ENCODE data around the gene IL17D. TPM values are rescaled to one million over a fixed set of nuclear protein-coding genes. Genes with fewer than 3 reads are reported as not detected.

The IL17D gene
- total RNA-seq, 1 donor from 2014 or later, result 12.6 TPM

DNA sequence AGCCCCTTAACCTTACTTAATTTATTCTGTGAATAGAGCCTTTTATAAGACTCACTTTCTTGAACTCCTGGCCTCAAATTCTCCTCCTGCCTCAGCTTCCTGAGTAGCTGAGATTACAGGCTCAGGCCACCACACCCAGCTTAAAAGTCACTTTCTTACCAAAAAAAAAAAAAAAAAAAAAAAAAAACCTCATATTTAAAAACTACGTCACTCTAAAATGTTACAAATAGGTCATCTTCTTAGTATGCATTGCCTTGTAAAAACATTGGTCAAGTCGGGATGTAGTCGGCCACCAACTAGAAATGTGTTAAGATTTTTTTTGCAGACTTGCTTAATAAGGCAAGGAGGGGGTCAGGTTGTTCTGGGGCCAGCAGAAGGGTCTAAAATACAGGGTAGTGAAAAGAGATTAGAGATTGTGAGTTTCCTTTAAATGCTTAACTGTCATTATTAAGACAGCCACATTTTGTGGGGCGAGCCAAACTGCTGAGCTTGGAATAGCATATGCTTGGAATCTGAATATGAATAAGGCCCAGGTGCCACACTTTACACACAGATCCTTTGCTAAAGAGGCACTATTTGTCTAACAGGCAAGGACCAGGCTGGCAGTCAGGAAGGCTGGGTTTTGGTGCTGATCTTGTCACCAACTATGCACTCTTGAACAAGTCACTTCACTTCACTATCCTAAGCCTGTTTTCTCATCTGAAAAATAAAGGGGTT, 16.5 kb upstream of the IL17D start:
- no peak for DNase-seq (ENCODE audit: low spot score in 2 of 2)
- FAIRE-seq, result no peak

DNA sequence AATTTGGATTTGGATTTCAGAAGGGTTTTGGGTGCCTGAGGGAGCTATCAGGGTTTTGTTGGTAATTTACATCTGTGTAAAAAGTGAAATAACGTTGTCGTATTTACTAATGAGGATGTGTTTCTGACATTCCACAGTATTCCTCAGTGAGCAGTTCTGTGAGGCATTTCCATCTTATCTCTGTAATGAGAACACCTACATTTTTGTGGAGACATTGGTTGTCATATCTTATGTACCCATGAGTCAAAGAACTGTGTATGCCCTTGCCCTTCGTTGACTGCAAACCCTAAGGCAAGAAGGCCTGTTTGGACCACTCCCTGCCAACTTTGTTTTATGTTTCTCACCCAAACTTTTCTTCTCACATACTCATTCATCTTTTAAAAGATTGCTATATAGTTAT, 14.2 kb upstream of the IL17D start:
- no peak for DNase-seq (ENCODE audit: low spot score in 2 of 2)
- no peak for FAIRE-seq

DNA sequence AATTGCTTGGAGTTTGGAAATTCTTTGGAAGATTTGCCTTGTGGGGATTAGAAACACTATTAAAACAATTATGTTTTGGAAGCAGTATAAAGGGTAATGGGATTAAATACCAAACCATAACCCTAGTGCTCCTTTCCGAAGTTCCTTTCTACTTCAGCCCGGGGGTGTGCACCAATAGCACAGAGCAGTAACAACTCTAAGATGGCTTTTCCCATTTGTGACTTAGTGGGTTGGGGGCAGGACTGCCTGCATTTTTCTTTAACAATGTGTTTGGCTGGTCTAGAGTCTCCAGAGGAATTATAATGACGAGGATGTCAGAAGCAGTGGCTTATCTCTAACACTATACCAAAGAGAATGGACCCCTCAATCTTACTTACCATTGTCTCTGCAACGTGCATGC, 11.9 kb upstream of the IL17D start:
- DNase-seq (ENCODE audit: low spot score in 2 of 2) (no peak), FAIRE-seq (no peak)

DNA sequence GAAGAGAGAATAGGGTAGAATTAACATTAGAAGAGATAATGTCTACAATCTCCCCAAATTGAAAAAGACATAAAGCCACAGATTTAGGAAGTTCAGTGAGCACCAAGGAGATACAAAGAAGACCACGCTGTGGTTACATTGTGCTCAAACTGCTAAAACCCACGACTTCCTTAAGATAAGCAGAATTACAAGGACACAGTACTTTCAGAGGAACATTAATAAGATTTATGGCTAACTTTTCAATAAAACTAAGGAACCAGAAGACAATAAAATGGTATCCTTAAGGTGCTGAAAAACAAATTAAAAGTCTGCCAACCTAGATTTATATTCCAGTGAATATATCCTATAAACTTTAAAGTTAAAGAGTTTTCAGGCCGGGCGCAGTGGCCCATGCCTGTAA, 7.4 kb upstream of the IL17D start:
- FAIRE-seq (no peak), DNase-seq (ENCODE audit: low spot score in 2 of 2) (no peak)

DNA sequence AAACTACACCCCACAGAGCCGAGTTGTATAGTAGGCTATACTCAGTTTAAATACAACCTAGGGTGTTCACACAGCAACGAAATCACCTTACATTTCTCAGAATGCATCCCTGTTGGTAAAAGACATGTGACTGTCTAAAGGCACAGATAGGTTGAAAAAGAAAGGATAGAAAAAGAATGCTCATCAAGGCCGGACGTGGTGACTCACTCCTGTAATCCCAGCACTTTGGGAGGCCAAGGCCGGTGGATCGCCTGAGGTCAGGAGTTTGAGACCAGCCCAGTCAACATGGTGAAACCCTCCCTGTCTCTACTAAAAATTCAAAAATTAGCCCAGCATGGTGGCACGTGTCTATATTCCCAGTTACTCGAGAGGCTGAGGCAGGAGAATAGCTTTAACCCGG, 3.8 kb upstream of the IL17D start:
- DNase-seq (ENCODE audit: low spot score in 2 of 2), result no peak
- FAIRE-seq, result no peak

DNA sequence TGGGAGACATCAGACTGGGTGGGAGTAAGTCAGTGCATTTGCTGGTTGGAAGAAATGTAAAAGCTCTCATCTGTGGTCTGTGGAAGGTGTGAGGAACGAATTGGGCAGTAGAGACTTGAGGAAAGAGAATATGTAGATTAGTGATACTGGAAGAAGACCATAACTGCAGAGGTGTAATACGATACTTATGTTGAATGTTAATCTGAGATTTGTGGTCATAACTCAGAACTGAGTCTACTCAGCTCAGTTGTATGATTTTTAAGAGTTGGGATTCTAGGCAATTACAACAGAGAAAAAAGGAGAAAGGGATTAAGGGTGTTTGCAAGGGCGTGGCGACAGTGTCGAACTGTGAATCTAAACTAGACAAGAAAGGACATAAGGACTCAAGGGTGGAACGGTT, 3.2 kb upstream of the IL17D start:
- DNase-seq (ENCODE audit: low spot score in 2 of 2) (no peak), FAIRE-seq (no peak)

DNA sequence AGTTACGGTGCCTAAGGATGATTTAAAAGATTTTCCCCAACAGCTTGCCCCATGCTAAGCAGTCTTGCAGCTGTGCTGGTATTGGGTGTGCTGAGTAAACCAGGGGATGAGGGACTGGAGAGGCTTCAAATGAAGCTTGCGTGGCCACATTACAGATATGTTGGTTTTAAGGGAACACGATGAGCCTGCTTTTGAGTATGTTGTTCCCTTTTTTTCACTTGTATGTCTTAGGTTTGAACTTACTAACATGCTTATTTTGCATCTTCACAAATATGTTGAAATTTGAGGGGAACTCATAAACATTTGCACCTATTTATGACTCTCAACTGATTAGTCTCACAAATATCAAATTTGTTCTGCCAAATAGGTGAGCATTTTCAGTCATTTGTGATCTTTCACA, 2.0 kb upstream of the IL17D start:
- DNase-seq (ENCODE audit: low spot score in 2 of 2), result no peak
- no peak for FAIRE-seq

DNA sequence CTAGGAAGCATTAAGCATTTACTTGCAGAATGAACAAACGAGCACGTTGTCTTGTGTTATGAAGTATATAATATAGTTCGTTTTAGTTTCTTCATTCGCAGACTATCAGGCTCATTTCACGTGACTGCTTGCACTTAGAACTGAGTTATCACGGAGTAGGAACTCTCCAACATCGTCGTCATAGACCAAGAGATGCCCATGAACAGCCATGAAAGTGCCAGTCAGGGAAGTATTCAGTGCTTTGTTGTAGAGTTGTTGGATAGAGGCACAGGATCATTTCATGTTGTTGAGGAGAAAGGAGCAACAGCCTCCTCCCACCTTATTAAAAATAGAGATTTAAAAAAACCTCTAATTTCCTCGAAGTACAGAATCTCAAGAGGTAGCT, 977 bp upstream of the IL17D start:
- DNase-seq (ENCODE audit: low spot score in 2 of 2) (peak in 1 of 2 donors; percentile 39), FAIRE-seq (no peak)

DNA sequence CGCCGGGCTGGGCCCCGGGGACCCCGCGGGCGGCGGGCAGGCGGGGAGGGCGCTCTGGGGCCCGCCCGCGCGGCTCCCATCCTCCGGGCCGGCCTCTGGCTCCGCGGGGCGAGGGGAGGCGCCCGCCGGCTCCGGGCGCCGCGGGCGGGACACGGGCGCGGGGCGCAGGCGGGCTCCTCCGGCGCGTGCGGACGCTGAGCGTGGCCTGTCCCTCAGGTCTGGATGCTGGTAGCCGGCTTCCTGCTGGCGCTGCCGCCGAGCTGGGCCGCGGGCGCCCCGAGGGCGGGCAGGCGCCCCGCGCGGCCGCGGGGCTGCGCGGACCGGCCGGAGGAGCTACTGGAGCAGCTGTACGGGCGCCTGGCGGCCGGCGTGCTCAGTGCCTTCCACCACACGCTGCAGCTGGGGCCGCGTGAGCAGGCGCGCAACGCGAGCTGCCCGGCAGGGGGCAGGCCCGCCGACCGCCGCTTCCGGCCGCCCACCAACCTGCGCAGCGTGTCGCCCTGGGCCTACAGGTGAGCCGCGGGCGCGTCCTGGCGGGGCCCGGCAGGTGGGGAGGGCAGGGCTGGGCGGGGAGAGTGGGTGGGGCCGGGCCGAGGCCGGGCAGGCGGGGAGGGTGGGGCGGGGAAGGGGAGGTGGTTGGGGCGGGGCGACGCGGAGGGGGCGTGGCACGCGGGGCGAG, 420 bp downstream of the IL17D start:
- DNase-seq (ENCODE audit: low spot score in 2 of 2), result peak; percentile 87 to 91
- no peak for FAIRE-seq

DNA sequence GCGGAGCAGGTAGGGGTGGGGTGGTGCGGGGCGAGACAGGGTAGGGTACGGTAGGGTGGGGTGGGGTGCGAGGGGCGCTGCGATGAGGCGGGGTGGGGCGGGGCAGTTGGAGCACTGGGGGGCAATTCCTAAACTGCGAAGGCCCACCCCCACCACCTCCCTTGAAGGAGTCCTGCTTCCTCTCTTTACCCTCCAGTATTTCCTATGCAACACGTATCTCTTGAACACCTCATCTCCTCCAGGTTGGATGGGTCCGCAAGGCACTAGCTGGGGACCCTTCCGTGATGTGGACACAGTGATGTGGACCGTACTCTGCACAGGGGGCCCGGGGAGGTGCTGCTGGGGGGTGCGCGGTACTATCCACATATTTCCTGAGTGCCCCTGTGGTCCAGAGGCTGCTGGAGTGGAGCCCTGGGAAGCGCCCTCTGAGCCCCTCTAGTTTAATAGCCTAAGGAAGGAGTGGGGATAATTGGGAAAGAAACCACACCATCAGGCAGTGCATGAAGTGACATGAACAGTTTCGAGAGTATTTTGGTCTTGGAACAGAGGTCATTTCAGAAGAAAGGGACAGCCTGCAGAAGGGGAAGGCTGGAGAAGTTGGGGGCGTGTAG, 1.1 kb downstream of the IL17D start:
- DNase-seq (ENCODE audit: low spot score in 2 of 2) (peak in 1 of 2 donors; percentile 47), FAIRE-seq (no peak)

DNA sequence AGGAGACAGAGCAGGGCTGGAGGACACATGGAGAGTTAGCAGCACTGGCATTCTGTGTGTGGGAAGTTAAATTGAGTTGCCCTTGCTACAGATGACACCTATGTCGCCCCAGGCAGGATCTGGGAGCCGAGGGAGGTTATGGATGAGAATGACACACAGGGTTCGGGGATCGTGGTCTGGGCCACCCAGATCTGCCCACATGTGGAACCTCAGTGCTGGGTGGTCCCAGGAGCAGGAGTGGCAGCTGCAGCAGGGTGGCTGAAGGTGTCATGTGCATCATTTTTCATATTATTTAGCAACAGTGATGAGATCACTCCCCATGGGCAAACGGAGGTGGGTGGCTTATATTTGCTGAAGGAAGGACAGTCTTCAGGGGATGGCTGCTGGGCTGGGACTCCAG, 3.2 kb downstream of the IL17D start:
- no peak for FAIRE-seq
- no peak for DNase-seq (ENCODE audit: low spot score in 2 of 2)

DNA sequence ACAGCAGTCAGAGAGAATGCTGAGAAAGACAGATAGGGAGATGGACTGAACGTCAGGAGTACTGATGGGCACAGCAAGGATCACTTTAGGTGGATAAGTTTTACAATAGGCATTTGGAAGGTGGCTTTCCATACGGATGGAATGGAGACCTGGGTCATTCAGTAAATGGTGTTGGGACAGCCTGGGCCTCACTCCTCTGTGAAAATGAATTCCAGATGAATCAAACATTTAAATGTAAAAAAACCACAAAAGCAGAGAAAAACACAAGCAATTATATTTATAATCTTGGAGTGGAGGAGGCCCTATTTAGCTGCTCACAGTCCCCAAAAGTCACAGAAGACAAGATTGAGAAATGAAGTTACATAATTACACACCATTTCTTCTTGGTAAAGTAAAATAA, 4.7 kb downstream of the IL17D start:
- FAIRE-seq, result no peak
- no peak for DNase-seq (ENCODE audit: low spot score in 2 of 2)

DNA sequence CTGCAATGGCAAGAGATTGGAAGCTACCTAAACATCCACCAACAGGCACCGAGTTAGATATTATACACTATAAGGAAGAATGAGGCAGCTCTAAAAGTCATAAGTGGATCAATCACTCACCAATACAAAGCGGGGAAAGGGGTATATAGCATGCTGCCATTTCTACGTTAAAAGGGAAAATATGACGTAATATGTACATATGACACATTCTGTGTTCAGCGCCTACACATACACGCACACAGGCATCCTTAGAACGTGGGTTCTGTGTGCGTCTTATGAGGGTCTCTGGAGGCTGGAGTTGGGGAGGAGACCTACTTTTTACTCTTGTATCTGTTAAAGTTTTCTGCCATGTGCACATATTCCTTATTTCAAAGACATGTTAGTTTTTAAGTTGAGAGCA, 5.9 kb downstream of the IL17D start:
- FAIRE-seq, result no peak
- DNase-seq (ENCODE audit: low spot score in 2 of 2), result no peak

DNA sequence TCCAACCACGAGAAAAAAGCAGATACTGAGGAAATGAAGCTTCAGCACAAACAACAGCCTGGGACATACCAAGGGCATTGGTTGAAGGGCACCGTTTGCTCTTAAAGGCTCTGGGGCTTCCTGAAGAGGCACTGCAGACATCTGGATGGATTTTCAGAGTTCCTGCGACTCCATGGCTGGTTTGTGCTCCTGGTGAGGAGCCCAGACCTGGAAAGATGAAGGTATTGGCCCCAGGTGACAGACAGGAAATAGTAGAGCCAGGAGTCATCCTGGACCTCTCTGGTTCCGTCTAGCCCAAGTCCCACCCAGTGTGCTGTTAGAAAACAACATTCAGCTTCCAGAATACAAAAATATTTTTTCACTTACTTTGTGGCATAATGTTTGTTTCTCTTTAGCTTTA, 6.3 kb downstream of the IL17D start:
- FAIRE-seq (no peak), DNase-seq (ENCODE audit: low spot score in 2 of 2) (no peak)

DNA sequence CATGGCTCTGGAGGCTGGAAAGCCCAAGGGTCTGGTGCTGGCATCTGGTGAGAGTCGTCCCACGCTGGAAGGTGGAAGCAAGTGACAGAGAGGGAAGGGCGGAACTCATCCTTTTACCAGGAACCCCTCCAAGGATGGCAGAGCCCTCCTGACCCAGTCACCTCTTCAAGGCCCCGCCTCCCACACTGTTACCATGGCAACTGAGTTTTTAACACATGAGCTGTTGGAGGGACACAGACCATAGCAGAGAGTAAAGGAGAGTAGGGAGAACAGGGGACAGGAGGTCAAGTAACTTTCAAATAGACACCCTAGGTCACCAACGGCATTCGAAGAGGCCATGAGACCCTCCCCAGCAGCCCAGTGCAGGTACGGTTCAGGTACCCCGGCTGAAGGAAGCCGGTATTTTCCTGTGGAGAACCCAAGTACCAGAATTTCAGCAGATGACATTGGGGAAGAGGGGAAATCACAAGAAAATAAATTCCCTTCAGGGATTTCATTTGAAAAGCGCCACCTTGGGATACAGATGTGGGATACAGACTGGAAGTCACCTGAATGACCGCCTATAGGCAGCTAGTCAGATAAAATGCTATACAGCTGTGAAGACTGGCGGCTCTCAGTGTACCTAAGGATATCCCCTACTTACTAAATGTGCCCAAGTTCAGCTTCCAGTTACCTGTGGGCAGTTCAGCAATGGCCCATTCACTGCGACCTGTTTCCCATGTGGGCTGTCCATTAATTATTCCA, 8.0 kb downstream of the IL17D start:
- FAIRE-seq, result no peak
- DNase-seq (ENCODE audit: low spot score in 2 of 2), result no peak

DNA sequence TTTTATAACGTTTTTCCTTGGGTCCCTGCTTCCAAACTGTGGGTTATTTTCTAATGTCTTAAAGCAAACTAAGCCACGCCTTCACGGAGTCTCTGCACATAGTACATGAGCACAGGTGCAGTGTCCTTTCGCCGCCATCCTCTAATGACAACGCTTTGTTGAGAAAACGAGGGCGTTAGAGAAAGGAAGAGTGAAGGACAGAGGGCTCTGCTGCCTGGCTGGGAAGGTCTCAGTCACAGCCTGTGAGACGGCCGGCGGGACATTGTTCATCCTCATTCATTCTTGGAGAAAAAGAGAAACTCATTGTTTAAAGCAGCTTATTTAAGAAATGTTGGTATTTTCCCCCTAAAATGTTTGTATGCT, 9.5 kb downstream of the IL17D start:
- FAIRE-seq, result no peak
- DNase-seq (ENCODE audit: low spot score in 2 of 2), result peak in 1 of 2 donors; percentile 36

DNA sequence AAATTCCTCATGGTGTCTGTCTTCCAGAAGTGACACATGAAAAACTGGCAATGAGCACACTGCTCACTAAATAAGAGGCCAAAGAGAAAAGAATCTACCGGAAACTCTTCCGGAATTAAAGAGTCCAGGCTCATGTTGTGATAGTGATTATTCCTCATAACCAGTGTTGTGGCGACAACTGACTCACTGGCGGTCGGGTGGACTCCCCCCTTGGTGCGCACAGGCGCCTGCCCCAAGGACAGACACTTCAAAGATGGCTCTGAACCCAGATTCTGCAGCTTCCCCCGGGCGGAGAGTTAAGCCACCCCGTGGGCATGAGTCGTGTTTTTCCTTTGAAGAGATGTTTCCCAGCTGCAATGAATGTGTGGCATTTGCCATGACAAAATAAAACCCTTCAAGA, 10.3 kb downstream of the IL17D start:
- DNase-seq (ENCODE audit: low spot score in 2 of 2) (no peak), FAIRE-seq (no peak)

DNA sequence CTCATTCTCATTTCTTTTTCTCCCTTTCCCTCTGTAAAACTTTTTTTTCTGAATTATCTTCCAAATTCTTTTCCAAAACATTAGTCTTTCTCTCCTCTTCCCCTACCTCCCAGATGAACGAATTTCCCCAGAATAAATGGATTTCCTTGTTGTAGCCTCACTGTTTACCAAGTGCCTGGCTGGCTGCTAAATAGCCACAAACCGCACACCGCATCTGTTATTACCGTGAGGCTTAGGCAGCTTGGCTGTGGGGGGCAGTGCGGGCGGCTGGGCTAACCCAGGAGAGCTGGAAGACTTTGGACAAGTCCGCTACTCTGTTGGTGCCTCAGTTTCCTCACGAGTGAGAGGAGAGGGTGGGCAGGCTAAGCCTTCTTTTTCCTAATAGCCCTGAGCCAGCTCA, 10.7 kb downstream of the IL17D start:
- no peak for DNase-seq (ENCODE audit: low spot score in 2 of 2)
- no peak for FAIRE-seq

DNA sequence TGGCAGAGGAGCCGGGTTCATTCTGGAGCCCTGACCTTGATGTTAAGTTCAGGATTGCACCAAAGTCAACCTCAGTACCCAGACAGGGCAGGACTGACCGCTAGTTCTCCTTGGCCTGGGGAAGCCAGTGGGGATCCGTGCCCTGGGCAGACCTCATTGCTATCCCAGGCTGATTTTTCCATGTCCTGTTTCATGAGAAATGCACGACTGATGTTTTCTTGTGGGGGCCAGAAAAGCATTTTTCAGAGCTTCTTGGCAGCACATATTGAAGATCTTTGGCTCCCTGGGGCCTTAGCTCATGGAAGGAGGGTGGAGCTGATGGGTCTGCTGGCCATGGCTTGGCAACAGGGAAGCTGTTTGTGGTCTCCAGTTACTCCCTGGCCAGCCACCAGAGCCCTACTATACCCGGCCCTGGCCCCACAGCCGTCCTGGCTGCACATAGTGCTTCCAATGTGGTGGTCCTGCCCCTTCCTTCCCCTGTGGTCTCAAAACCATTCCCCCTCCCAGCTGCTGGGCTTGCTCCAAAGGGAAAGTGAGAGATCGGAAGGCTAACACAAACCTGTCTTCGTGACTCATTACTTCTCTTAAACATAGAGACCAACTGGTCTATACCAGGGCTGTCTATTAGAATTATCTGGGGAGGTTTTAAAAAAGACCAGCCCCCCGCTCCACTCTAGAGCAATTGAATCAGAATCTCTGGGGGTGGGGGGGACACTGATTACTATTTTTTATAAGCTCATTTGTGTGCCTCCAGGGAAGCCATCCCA, 11.2 kb downstream of the IL17D start:
- DNase-seq (ENCODE audit: low spot score in 2 of 2) (no peak), FAIRE-seq (no peak)

DNA sequence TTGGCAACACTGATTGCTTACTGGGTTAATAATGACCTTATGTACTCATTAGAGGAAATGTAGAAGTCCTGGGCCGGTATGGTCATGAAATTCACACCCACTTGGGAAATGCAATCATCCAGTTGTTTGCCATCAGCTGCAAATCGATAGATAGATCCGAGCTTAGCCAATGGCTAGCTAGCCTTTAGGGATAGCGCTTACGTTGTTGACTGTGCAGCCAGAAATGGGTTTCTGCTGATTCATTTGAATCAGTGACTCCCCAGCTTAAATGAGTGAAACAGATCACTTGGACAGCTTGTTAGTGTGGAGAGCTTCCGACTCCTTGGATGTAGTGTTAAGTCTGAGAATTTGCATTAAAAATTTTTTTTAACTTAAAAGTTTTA, 11.8 kb downstream of the IL17D start:
- DNase-seq (ENCODE audit: low spot score in 2 of 2), result no peak
- no peak for FAIRE-seq

DNA sequence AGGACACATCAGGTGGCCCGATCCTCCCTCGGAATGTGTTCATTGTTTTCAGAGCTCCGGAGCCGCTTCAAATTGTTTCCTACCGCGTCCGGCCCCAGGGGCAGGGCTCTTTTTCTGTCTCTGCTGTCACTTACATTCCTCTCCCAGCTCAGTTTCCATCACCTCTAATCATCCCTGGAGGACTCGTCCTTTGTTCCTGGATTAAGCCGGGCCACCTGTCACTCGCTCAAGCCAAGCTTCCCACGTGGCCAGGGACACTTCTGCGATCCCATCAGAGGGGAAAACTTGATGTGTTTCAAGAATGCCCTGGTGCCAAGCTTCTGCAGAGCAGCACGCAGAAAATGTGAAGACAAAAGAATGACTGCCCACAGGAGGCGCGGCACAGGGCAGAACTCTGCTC, 13.5 kb downstream of the IL17D start:
- DNase-seq (ENCODE audit: low spot score in 2 of 2) (no peak), FAIRE-seq (no peak)

Data from frontal cortex (tissue), 4 donors.